GM12892 (cell line): ENCODE measurements around the gene SPEF1.

Experiments
- DNase-seq: peaks from one replicate; pipeline ENCODE4 v3.0.0; 2011; ENCODE audit not compliant: insufficient read length
- FAIRE-seq: peaks from 2 replicates; lab custom pipeline; 2011; peaks lifted over from hg19 to GRCh38; lab: Jason Lieb, UNC
- POLR2A ChIP-seq: IDR thresholded peaks from 2 replicates; pipeline ENCODE4 v1.6.1; 2011; ENCODE audit warnings: low read depth, low read length, control low read depth
- POLR2AphosphoS5 ChIP-seq: IDR thresholded peaks from 2 replicates; pipeline ENCODE4 v1.6.1; 2011; ENCODE audit warnings: low read depth, low read length, control low read depth
- TAF1 ChIP-seq: IDR thresholded peaks from 2 replicates; pipeline ENCODE4 v1.6.1; 2011; ENCODE audit warnings: low read depth, mild to moderate bottlenecking, control low read depth, low read length, borderline replicate concordance

Gene SPEF1

DNA sequence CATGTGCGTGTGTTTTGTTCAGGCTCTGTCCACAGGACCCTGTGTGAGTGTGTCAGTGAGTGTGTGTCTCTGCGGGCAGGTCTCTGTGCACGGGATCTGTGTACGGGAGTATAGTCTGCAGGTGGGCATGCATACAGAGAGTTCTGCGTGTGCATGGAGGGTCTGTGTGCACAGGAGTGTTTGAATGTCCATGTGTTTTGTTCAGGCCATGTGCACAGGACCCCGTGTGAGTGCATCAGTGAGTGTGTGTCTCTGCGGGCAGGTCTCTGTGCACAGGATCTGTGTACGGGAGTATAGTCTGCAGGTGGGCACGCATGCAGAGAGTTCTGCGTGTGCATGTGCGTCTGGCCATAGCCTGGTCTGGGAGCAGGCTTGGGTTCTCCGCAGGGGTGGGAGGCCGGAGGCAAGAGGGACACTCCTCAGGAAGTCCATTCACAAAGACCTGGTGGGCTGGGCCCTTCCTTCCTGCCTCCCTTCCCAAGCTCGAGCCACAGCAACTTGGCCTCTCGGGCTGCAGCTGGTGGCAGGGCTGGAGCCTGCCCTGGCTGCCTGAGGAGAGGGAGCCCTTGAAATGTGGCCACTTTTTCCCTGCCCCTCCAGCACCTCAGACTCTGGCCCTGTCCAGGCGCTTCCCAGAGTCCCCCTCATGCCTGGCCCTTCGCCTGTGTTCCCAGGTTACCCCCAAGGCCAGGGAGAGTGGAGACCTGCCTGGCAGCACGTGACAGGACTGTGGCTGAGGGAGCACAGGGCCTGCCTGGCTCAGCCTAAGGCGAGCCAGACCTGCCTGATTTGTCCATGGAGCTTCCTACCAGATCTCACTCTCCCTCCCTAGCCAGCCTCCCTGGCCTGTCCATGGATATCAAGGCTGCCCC lies 42.0 kb downstream of the SPEF1 start:
- FAIRE-seq (no peak), DNase-seq (no peak)
- TF ChIP-seq POLR2AphosphoS5 (no peak), TAF1 (no peak), POLR2A (no peak)

DNA sequence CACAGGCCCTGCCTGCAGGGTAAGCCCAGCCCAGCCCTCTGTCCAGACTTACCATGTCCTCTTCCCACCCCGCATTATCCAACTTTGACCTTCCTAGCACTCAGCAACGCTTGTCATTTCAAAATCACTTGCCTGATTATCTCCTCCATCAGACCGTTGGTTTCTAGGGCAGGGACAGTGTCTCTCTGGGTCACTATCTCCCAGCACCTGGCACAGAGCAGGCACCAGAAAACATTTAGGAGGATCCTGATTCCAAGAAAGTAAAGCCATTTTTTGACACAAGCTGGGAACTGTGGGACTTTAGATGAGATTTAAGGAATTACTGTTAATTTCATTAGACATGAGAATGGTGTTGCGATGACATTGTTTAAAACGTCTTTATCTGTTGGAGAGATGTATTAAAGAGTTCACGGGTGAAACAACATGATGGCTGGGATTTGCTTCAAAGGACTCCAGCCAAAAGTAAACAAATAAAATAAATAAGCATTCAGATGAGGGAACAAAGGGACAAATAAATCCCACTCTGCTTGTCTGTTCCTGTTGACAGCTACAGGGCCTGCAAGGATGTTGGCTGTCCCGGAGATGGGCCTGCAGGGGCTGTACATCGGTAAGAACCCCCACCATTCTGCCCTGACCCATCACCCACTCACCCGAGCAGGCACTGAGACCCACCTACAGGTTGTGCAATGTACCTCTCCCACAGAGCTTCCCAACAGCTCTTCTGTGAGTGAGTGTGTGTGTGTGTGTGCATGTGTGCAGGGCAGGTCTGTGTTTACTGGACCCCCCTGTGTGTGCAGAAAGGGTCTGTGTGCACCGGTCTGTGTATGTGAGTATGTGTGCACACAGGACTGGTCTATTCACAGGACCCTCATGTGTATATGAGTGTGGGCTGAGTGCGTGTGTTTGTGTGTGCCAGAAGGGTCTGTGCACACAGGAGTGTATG lies 42.9 kb downstream of the SPEF1 start:
- no peak for TF ChIP-seq POLR2A
- FAIRE-seq: no peak
- no peak for DNase-seq

DNA sequence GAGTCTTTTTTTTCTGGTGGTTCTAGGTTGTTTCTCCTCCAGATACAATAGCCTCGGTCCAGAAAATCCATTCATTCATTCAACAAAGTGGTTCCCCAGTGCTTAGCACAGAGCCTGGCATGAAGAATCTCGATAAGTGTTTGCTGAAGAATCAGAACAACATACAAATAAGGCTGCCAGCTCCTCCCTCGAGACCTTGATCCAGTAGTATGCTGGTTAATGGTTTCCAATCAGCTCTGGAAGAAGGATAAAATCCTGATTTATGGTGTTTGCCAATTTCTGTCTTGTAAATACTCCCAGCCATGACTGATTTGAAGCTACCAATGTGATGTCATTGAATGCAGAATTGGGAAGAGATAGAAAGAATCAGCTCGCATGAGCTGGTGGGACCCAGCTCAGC lies 45.5 kb downstream of the SPEF1 start:
- DNase-seq: no peak
- TF ChIP-seq TAF1 (no peak), POLR2AphosphoS5 (no peak), POLR2A (no peak)
- FAIRE-seq: no peak

DNA sequence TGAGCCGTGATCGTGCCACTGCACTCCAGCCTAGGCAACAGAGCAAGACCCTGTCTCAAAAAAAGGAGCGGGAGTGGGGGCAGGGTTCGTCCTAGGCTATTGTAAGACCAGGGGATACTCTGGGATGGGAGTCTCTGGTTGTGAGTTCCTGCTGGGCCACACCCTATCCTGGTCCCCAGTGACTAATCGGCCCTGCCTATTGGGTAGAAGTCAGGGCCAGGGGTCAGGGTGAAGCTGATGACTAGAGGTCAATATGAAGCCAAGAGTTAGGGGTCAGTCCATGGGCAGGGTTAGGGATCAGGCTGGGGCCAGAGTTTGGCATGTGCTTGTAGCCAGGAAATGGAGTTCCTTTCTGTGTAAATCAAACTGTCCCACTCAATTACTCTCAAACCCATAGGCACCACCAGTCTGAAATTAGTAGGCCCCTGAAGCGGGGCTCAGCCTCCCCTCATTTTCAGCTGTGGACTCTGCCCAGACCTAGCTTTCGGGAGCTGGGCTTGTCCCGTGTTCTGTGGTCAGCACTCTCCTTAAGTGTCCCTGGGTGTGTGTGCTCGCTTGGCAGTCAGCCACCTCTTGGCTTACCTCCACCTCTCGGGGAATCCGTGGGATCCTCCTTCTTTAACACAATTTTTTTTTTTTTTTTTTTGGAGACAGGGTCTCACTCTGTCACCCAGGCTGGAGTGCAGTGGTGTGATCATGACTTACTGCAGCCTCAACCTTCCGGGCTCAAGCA lies 47.0 kb downstream of the SPEF1 start:
- no peak for FAIRE-seq
- DNase-seq: no peak
- TF ChIP-seq POLR2A (no peak), POLR2AphosphoS5 (no peak), TAF1 (no peak)

DNA sequence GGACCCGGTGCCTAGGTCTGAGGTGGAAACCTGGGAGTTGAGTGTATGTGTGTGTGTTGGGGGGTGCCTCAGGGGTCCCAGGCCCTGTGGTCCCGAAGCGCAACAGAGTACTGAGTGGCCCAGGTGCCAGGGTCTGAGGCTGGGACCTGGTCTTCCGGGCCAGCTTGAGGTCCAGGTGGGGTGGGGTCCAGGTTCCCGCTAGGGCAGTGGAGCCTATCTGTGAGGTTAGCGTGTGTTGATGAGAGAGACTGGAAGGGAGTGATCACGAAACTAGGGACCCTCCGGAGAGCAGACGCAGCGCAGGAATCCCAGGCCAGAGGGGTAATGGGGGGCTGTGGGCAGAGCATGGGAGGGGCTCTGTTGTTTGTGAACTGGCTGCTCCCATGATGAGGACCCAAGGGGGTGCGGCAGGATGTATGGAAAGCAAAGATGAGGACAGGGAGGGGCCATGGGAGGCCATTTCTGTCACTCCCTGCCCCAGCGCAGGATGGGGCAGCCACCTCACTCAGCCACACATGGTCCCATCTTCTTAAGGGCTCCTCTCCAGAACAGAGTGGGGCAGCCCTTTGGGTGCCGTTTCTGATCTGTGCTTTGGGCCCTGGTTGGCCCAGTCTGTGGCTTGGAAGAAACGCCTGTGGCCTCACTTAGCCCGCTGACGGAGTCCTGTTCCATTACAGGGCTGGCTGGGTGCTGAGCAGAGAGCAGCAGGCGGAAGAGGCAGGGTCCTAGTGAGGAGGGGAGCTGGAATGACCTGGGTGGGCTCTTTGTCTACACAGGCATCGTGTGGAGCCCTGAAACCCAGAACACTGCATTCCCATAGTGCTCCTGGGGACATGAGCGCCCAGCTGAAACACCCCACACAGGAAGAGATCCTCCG lies 47.9 kb downstream of the SPEF1 start:
- no peak for TF ChIP-seq POLR2AphosphoS5
- TF ChIP-seq TAF1: no peak
- TF ChIP-seq POLR2A: no peak
- DNase-seq: no peak
- FAIRE-seq: no peak

DNA sequence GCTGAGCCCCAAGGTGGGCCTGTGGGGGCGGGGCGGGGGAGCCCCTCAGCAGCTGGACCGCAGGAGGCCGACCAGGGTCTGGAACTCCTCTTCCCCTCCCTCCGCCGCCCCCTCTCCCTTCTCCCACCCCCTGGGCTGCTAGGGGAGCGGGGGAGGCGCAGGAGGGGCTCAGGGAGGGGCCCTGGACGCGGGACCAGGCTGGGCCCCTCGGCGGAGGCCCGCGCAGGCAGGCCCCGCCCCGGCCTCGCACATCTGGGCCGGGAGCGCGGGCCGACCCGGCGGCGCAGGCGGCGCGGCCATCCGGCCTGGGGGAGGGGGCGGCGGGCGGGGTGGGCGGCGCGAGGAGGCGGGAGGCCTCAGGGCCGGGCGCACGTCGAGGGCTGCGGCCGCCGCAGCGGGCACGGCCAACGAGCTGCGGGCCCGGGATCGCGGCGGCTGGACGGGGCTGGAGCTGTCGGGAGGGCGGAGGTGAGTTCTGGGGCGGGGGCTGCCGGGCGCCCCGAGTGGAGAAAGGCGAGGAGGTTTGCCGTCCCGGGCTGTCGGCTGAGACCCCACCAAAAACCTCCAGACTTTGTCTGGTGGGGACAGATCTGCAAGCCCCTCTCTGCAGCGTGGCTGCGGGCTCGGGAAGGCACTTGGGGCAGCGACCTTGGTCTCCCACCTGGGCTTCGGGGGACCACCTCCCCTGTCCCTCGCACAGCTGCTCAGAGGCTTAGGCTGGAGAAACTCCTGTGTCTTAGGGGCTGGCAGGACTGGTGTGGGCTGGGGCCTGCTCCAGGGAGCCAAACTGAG lies 48.7 kb downstream of the SPEF1 start, which contains the start of gene HSPA12B:
Gene HSPA12B (plus strand): TSS at position 359 of the 792 bp plus-strand sequence. CDS start 5,990 bp downstream, outside the sequence.
- TF ChIP-seq POLR2AphosphoS5 (no peak), TAF1 (no peak), POLR2A (no peak)
- FAIRE-seq (no peak), DNase-seq (no peak)

DNA sequence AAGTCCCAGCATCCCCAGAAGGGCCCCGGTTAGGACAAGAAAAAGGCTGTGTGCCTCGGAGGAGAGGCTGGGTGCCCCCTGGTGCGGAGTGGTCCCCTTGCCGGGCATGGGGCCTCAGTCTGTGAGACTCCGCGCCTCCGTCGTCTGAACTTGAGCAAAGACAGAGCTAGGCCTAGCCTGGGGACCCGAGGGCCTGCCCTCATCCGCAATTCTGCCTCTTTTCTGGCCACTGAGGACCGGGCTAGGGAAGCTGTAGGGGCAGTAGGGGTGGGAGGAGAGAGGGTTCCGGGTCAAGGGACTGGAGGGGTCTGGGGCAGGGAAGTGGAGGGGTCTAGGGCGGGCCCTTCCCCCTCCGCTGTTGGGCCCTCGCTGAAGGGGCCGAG lies 49.3 kb downstream of the SPEF1 start:
- TF ChIP-seq POLR2A (no peak), POLR2AphosphoS5 (no peak)
- FAIRE-seq: no peak

DNA sequence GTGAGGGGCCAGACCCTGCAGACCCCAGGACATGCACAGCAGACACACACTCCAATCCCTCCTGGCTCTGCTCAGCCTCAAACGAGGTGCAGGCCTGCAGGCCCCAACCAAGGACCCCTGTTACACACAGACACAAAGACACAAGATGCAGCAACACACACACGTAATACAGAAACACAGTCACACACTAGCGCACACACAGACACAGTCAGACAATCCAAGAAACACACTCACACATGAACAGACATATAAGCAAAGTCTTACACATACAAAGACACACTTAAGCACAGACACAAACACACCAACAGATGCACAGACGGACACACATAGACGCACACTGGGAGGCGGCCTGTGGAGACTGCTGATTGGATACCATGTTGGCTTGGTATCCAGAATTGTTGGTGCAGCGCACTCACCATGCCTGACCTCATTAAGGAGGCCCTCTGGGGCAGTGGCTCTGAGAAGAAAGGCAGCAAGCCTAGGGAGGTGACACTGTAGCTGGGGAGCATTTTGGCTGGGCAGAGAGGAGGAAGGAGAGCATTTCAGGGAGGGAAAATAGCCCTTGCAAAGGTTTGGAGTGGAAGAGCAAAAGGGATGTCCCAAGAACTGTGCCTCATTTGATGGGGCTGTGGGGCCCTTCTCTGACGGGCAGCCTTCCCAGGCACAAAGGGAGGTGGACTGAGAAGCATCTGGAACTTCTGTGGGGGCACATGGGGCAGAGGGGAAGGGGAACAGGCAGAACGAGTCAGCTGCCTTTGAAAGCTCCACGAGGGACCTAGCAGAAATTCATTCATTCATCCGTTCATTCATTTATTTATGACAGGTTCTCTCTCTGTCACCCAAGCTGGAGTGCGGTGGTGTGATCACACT lies 50.2 kb downstream of the SPEF1 start:
- DNase-seq: no peak
- FAIRE-seq: no peak

More for the DNA sequence above, 49.3 kb downstream of the SPEF1 start:
- no peak for DNase-seq

More for the DNA sequence above, 50.2 kb downstream of the SPEF1 start:
- TF ChIP-seq TAF1 (no peak), POLR2A (no peak), POLR2AphosphoS5 (no peak)
